GM12878 (cell line): ENCODE results near the gene NUDCD3. TPM values are rescaled to one million over a fixed set of nuclear protein-coding genes. Genes with fewer than 3 reads are reported as not detected.

Experiments
- ATAC-seq: fragments of 200-7000 bp; cut with Tn5 transposase; 3 replicates; pipeline ENCODE4 v1.9.1; 2020; ENCODE audit warnings: mild to moderate bottlenecking, moderate library complexity
- BruUV-seq: library from RNA; stranded (reverse); fragments of 400-500 nt; replicated peaks from 2 replicates; lab custom pipeline; 2021; lab: Mats Ljungman, UMichigan
- CTCF ChIA-PET: fragments of 300-600 bp; sonication (Branson Sonifier 250); formaldehyde crosslinking; extraction: SDS; loops from one replicate; lab custom pipeline; 2021; ENCODE audit warnings: inconsistent platforms; lab: Yijun Ruan, JAX
- POLR2A ChIA-PET: fragments of 350-600 bp; formaldehyde crosslinking; extraction: SDS; loops from one replicate; lab custom pipeline; 2021; ENCODE audit warnings: inconsistent platforms; lab: Charles Lee
- RAD21 ChIA-PET: fragments of 300-600 bp; sonication (Branson Sonifier 250); formaldehyde crosslinking; loops from one replicate; lab custom pipeline; 2023; ENCODE audit warnings: antibody characterized with exemption; ENCODE audit not compliant: unreplicated experiment; lab: Charles Lee
- SMC1A ChIA-PET: fragments of 300-600 bp; sonication (Branson Sonifier 250); formaldehyde crosslinking; loops from one replicate; lab custom pipeline; 2023; ENCODE audit not compliant: unreplicated experiment, uncharacterized antibody; lab: Charles Lee
- DNase-seq: peaks from one replicate; pipeline ENCODE4 v3.0.0-alpha.2; 2011; ENCODE audit warnings: low read depth, low spot score
- FAIRE-seq: peaks from 3 replicates; lab custom pipeline; 2011; peaks lifted over from hg19 to GRCh38; lab: Jason Lieb, UNC
- H2AFZ ChIP-seq: 2 replicates; pipeline ENCODE4 v1.6.0; 2011; ENCODE audit warnings: low read depth, low read length, control low read depth; ENCODE audit not compliant: control insufficient read depth
- H3K27ac ChIP-seq: 2 replicates; pipeline ENCODE4 v1.5.1; 2011; ENCODE audit warnings: control low read depth; ENCODE audit not compliant: control insufficient read depth, insufficient read depth
- H3K27me3 ChIP-seq, 2 experiments: replicated peaks in 1 of 2; 2 replicates each; pipeline versions ENCODE4 v1.6.0 to v1.6.1; 2011; ENCODE audit warnings: low read length in 1 of 2; ENCODE audit not compliant: control insufficient read depth in 2 of 2, insufficient read depth in 2 of 2
- H3K36me3 ChIP-seq, 2 experiments: 2 replicates each; pipeline ENCODE4 v1.5.1; 2011; ENCODE audit warnings: low read length in 1 of 2; ENCODE audit not compliant: control insufficient read depth in 2 of 2, insufficient read depth in 2 of 2
- H3K4me1 ChIP-seq: 2 replicates; pipeline ENCODE4 v1.6.1; 2011; ENCODE audit warnings: mild to moderate bottlenecking, low read length, moderate library complexity, mixed read lengths; ENCODE audit not compliant: control insufficient read depth, insufficient read depth
- H3K4me2 ChIP-seq: 2 replicates; pipeline ENCODE4 v1.6.0; 2011; ENCODE audit warnings: control low read depth; ENCODE audit not compliant: control insufficient read depth, insufficient read depth
- H3K4me3 ChIP-seq: fragments of 200-600 bp; sonication (generic); 2 replicates; pipeline ENCODE4 v1.5.1; 2016
- H3K79me2 ChIP-seq: 2 replicates; pipeline ENCODE4 v1.6.0; 2011; ENCODE audit warnings: low read length; ENCODE audit not compliant: control insufficient read depth, insufficient read depth
- H3K9ac ChIP-seq: 2 replicates; pipeline ENCODE4 v1.8.0; 2011; ENCODE audit warnings: low read length, control low read depth, mixed read lengths; ENCODE audit not compliant: control insufficient read depth, insufficient read depth
- H3K9me3 ChIP-seq: replicated peaks from 3 replicates; pipeline ENCODE4 v1.5.1; 2011; ENCODE audit warnings: mild to moderate bottlenecking, low read length; ENCODE audit not compliant: control insufficient read depth, insufficient read depth
- H4K20me1 ChIP-seq: 2 replicates; pipeline ENCODE4 v1.6.0; 2011; ENCODE audit not compliant: control insufficient read depth, insufficient read depth
- HCFC1 ChIP-seq: fragments of 150-350 bp; IDR thresholded peaks from 2 replicates; pipeline ENCODE4 v1.6.1; 2014; ENCODE audit warnings: low read length
- MYC ChIP-seq: IDR thresholded peaks from 2 replicates; pipeline ENCODE4 v1.6.1; 2011; ENCODE audit warnings: mild to moderate bottlenecking, low read length, moderate library complexity, inconsistent platforms; ENCODE audit not compliant: insufficient read depth, insufficient replicate concordance, insufficient read length, severe bottlenecking
- RAD51 ChIP-seq: fragments of 450-650 bp; IDR thresholded peaks from 2 replicates; pipeline ENCODE4 v1.6.1; 2016; ENCODE audit warnings: moderate library complexity, mild to moderate bottlenecking, inconsistent platforms
- RUNX3 ChIP-seq: IDR thresholded peaks from 2 replicates; pipeline ENCODE4 v1.6.1; 2012; ENCODE audit warnings: low read length, inconsistent platforms
- ZNF24 ChIP-seq: fragments of 450-650 bp; IDR thresholded peaks from 2 replicates; pipeline ENCODE4 v1.6.1; 2017; ENCODE audit warnings: antibody characterized with exemption, mild to moderate bottlenecking
- ZNF592 ChIP-seq: fragments of 450-650 bp; IDR thresholded peaks from 2 replicates; pipeline ENCODE4 v1.6.1; 2017; ENCODE audit warnings: mild to moderate bottlenecking, moderate library complexity
- WGBS: methylation state at CpG from one replicate; pipeline ENCODE4 v1.1.6; 2016; ENCODE audit warnings: low lambda C conversion rate; ENCODE audit not compliant: insufficient replicate concordance, insufficient coverage; ENCODE audit errors: missing lambda C conversion rate; 5-methylcytosine and 5-hydroxymethylcytosine counted together
- in situ Hi-C: fragments of 300-500 bp; cut with MboI; formaldehyde crosslinking; loops from 9 replicates; pipeline ENCODE4 v1.14.3; 2018; ENCODE audit warnings: mixed read lengths
- intact Hi-C: fragments of 100-400 bp; cut with micrococcal nuclease; formaldehyde crosslinking; loops from one replicate; pipeline ENCODE4 v1.14.2; 2022; ENCODE audit not compliant: unreplicated experiment
- polyA plus RNA-seq, 11 experiments: library from polyadenylated mRNA; depleted of rRNA in 4 of 11; unstranded in 6 of 11; stranded (reverse) in 5 of 11; fragments of >200 nt; fragmentation: Nextera tagmentation in 4 of 11; fragmentation: Illumina TruSeq in 1 of 11; extraction: Ambion mirVana in 4 of 11; extraction: Trizol in 1 of 11; gene quantifications; 1 replicate in 1 of 11; 2 replicates in 10 of 11; pipeline versions ENCODE4 v1.2.1 to v1.2.3, GENCODE V29; 2011 to 2016; ENCODE audit warnings: inconsistent platforms in 2 of 11, missing spikeins in 2 of 11, low read depth in 1 of 11
- total RNA-seq, 4 experiments: library from RNA; depleted of rRNA in 3 of 4; stranded (reverse); fragments of >200 nt in 3 of 4; fragmentation: Illumina TruSeq in 1 of 4; extraction: Trizol in 1 of 4; gene quantifications; 2 replicates each; pipeline versions ENCODE4 v1.2.1 to v1.2.3, GENCODE V29; 2013 to 2021

The NUDCD3 gene
- total and polyA plus RNA-seq, 10 of the 15 experiments (the other 5 are each of a cell fraction or from before 2014, with no cell fraction given): 25.0 to 89.8 (median 46.4) TPM

GRCh38 chr7:44367475-44368043 is 122.9 kb downstream of the NUDCD3 start (continued):
- TF ChIP-seq ZNF592: no peak
- no peak for TF ChIP-seq HCFC1
- TF ChIP-seq RAD51: no peak
- TF ChIP-seq ZNF24: no peak
- no peak for TF ChIP-seq RUNX3

DNA sequence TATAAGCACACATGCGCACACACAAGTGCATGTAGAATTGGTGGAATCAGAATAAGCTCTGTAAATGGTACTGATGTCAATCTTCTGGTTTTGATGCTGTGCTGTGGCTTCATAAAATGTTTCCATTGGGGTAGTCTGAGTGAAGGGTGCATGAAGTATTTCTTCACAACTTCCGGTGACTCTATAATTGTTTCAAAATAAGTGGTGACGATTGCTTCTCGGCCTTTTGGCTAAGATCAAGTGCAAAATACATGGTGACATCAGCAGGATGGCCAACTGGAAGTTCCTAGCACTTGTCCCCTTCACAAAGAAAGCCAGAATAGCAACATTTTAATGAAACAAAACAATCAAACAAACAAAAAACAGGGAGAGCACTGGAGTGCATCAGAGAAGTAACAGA is 123.5 kb downstream of the NUDCD3 start:
- intact Hi-C loops: no loop called here
- Histone ChIP-seq H3K9me3 (no peaks in the 10 kb centered on the region; the same call in 2 of the 3 replicates), H3K36me3 (no peaks in the 10 kb centered on the region), H3K27me3 (no peaks in the 10 kb centered on the region), H4K20me1 (no peaks in the 10 kb centered on the region), H3K4me2 (no peak overlapping the region), H3K9ac (no peak overlapping the region), H3K4me1 (peaks cover 8% of the 10 kb centered on the region; the same call in 1 of the 2 replicates), H3K4me3 (no peak overlapping the region), H2AFZ (no peak overlapping the region), H3K27ac (no peak overlapping the region), H3K79me2 (no peaks in the 10 kb centered on the region)
- SMC1A ChIA-PET: interaction anchor here (1.0 to 1.5 kb wide), 2 partner anchors 9 to 107 kb away, joined by 3 read pairs; no protein-coding TSS in a partner anchor
- no peak for TF ChIP-seq MYC
- RAD21 ChIA-PET: interaction anchor here (1.2 kb wide), 1 partner anchor 126 kb away, joined by 4 read pairs; no protein-coding TSS in a partner anchor
- WGBS: 60% methylated on average over 4 of the region's 4 CpGs
- BruUV-seq: no TSS peak
- ATAC-seq (no peak), FAIRE-seq (no peak), DNase-seq (no peak)
- CTCF ChIA-PET: interaction anchor here (1.6 to 3.7 kb wide), 2 partner anchors 25 to 126 kb away, joined by 4 to 15 read pairs; no protein-coding TSS in a partner anchor
- in situ Hi-C loops: no loop called here
- POLR2A ChIA-PET: interaction anchor here (0.6 kb wide), 1 partner anchor 90 kb away, joined by 5 read pairs; no protein-coding TSS in a partner anchor
